SU-DHL-6 (cell line): ENCODE measurements around the gene MPPED2.

ENCODE experiments used
- H2AFZ ChIP-seq: fragments of 200-600 bp; sonication (generic); 2 replicates; pipeline ENCODE4 v1.6.1; 2014; ENCODE audit warnings: low read depth, mild to moderate bottlenecking, moderate library complexity, mixed read lengths, antibody characterized with exemption, low read length; ENCODE audit not compliant: severe bottlenecking
- H3F3A ChIP-seq: fragments of 200-600 bp; shearing (Covaris generic); 2 replicates; pipeline ENCODE4 v1.6.0; 2016; ENCODE audit warnings: antibody characterized with exemption, mild to moderate bottlenecking; ENCODE audit not compliant: insufficient read depth
- H3K27ac ChIP-seq: fragments of 200-600 bp; sonication (generic); 2 replicates; pipeline ENCODE4 v1.5.1; 2016; ENCODE audit warnings: low read depth, mild to moderate bottlenecking, low read length, moderate library complexity, mixed read lengths
- H3K27me3 ChIP-seq: fragments of 200-600 bp; sonication (generic), shearing (Covaris generic); 2 replicates; pipeline ENCODE4 v1.6.0; 2014; ENCODE audit warnings: mild to moderate bottlenecking, low read length
- H3K36me3 ChIP-seq: fragments of 200-600 bp; sonication (generic); 2 replicates; pipeline ENCODE4 v1.6.1; 2014; ENCODE audit warnings: mild to moderate bottlenecking, low read length, mixed read lengths
- H3K4me2 ChIP-seq: fragments of 300-600, 200-600 bp; shearing (Covaris generic), sonication (generic); 2 replicates; pipeline ENCODE4 v1.6.0; 2014; ENCODE audit warnings: low read length, low read depth, mild to moderate bottlenecking; ENCODE audit not compliant: poor library complexity, severe bottlenecking
- H3K4me3 ChIP-seq: fragments of 200-600 bp; sonication (generic); 2 replicates; pipeline ENCODE4 v1.5.1; 2014; ENCODE audit warnings: antibody characterized with exemption, low read length, mild to moderate bottlenecking, mixed read lengths; ENCODE audit not compliant: insufficient read depth, poor library complexity, severe bottlenecking
- H3K79me2 ChIP-seq: fragments of 200-600 bp; sonication (generic); 2 replicates; pipeline ENCODE4 v1.6.1; 2014; ENCODE audit warnings: mild to moderate bottlenecking, low read length, moderate library complexity; ENCODE audit not compliant: insufficient read depth
- H3K9ac ChIP-seq: fragments of 200-600 bp; sonication (generic); 2 replicates; pipeline ENCODE4 v1.7.0; 2014; ENCODE audit warnings: mild to moderate bottlenecking, low read length
- H3K9me2 ChIP-seq: fragments of 200-600 bp; sonication (generic); replicated peaks from 2 replicates; pipeline ENCODE4 v1.6.1; 2014; ENCODE audit warnings: low read length; ENCODE audit not compliant: insufficient read depth
- H3K9me3 ChIP-seq: fragments of 200-600 bp; sonication (generic); 2 replicates; pipeline ENCODE4 v1.6.1; 2014; ENCODE audit warnings: low read length, mixed read lengths; ENCODE audit not compliant: insufficient read depth
- H4K20me1 ChIP-seq: fragments of 200-600 bp; sonication (generic); 2 replicates; pipeline ENCODE4 v1.6.1; 2014; ENCODE audit warnings: low read depth, mild to moderate bottlenecking, antibody characterized with exemption, low read length, moderate library complexity, mixed read lengths
- CTCF ChIP-seq: fragments of 200-600 bp; sonication (generic); IDR thresholded peaks from one replicate; pipeline ENCODE4 v1.5.1; 2017; ENCODE audit warnings: antibody characterized with exemption, mild to moderate bottlenecking, low read length, moderate library complexity; ENCODE audit not compliant: insufficient read depth, poor library complexity, severe bottlenecking
- EZH2phosphoT487 ChIP-seq: fragments of 200-600 bp; sonication (generic), shearing (Covaris generic); conservative IDR thresholded peaks from 2 replicates; pipeline ENCODE4 v1.6.1; 2018; ENCODE audit warnings: mild to moderate bottlenecking, antibody characterized with exemption, low read length, moderate library complexity, mixed read lengths

The MPPED2 gene

GRCh38 chr11:30360741-30361140 is 225.4 kb downstream of the MPPED2 start:
- Histone ChIP-seq H4K20me1 (no peaks in the 10 kb centered on the region), H3K9me2 (no peaks in the 10 kb centered on the region), H3K27me3 (no peaks in the 10 kb centered on the region), H3K27ac (no peak overlapping the region), H2AFZ (no peak overlapping the region), H3K9me3 (no peaks in the 10 kb centered on the region), H3K4me3 (no peak overlapping the region), H3F3A (no peaks in the 10 kb centered on the region), H3K4me2 (no peak overlapping the region), H3K36me3 (no peaks in the 10 kb centered on the region), H3K9ac (no peak overlapping the region), H3K79me2 (no peaks in the 10 kb centered on the region)
- TF ChIP-seq EZH2phosphoT487 (no peak), CTCF (no peak)
